HepG2 (cell line): ENCODE data around the gene DDRGK1. TPM values are rescaled to one million over a fixed set of nuclear protein-coding genes. Genes with fewer than 3 reads are reported as not detected.
A peak's percentile ranks its signal among the peaks of the same experiment; 100 is the strongest.

Source experiments
- EP300 ChIP-seq, 3 experiments: sonication (generic) in 1 of 3; formaldehyde crosslinking in 1 of 3; IDR thresholded peaks; 2 replicates each; pipeline versions ENCODE4 v1.5.1 to v1.6.1; 2011 to 2020; ENCODE audit warnings: low read depth in 2 of 3, low read length in 2 of 3, borderline replicate concordance in 1 of 3, improper control_type of control experiment in 1 of 3, mild to moderate bottlenecking in 1 of 3, missing genetic modification reagents in 1 of 3, moderate library complexity in 1 of 3
- FOSL2 ChIP-seq: sonication (generic); formaldehyde crosslinking; IDR thresholded peaks from 2 replicates; pipeline ENCODE4 v1.4.0; 2020; ENCODE audit warnings: missing genetic modification reagents
- FOXC1 ChIP-seq: sonication (generic); formaldehyde crosslinking; IDR thresholded peaks from 2 replicates; pipeline ENCODE4 v1.8.0; 2022; ENCODE audit warnings: mild to moderate bottlenecking, missing genetic modification reagents, borderline replicate concordance
- HDAC2 ChIP-seq: sonication (generic); formaldehyde crosslinking; IDR thresholded peaks from 2 replicates; pipeline ENCODE4 v1.4.0; 2020; ENCODE audit warnings: missing genetic modification reagents
- MEIS2 ChIP-seq: sonication (generic); formaldehyde crosslinking; IDR thresholded peaks from 2 replicates; pipeline ENCODE4 v1.9.0; 2021; ENCODE audit warnings: mild to moderate bottlenecking, missing genetic modification reagents
- MTA3 ChIP-seq: sonication (generic); formaldehyde crosslinking; IDR thresholded peaks from 2 replicates; pipeline ENCODE4 v1.4.0; 2020; ENCODE audit warnings: missing genetic modification reagents
- POLR2AphosphoS2 ChIP-seq: IDR thresholded peaks from 2 replicates; pipeline ENCODE4 v1.6.1; 2011; ENCODE audit warnings: low read depth, low read length, improper control_type of control experiment
- ZNF12 ChIP-seq: sonication (generic); formaldehyde crosslinking; IDR thresholded peaks from 2 replicates; pipeline ENCODE4 v1.5.0; 2020; ENCODE audit warnings: missing genetic modification reagents
- ZNF260 ChIP-seq: sonication (generic); formaldehyde crosslinking; IDR thresholded peaks from 2 replicates; pipeline ENCODE4 v1.4.0; 2020; ENCODE audit warnings: missing genetic modification reagents, low read depth, mild to moderate bottlenecking, borderline replicate concordance
- ZNF790 ChIP-seq: sonication (generic); formaldehyde crosslinking; IDR thresholded peaks from 2 replicates; pipeline ENCODE4 v1.8.0; 2022; ENCODE audit warnings: missing genetic modification reagents, mild to moderate bottlenecking, borderline replicate concordance
- ZSCAN20 ChIP-seq: sonication (generic); formaldehyde crosslinking; IDR thresholded peaks from 2 replicates; pipeline ENCODE4 v1.4.0; 2020; ENCODE audit warnings: missing genetic modification reagents, mild to moderate bottlenecking, borderline replicate concordance
- polyA plus RNA-seq, 8 experiments: library from polyadenylated mRNA; depleted of rRNA in 3 of 8; stranded (reverse) in 7 of 8; unstranded in 1 of 8; fragments of >200 nt; fragmentation: Illumina TruSeq in 4 of 8; extraction: Trizol in 4 of 8; gene quantifications; 2 replicates each; pipeline versions ENCODE4 v1.2.1 to v1.2.3, GENCODE V29; 2011 to 2016; ENCODE audit warnings: low read depth in 4 of 8, missing spikeins in 1 of 8, mixed read lengths in 1 of 8; ENCODE audit not compliant: insufficient read depth in 1 of 8
- total RNA-seq, 5 experiments: library from RNA; depleted of rRNA; stranded (reverse); fragments of >200 nt; fragmentation: Illumina TruSeq; extraction: Trizol; gene quantifications; 2 replicates each; pipeline ENCODE4 v1.2.3, GENCODE V29; 2016; ENCODE audit warnings: low read depth in 1 of 5
- TF ChIP-seq, protein P1 (sequence below), 2 experiments: sonication (generic) in 1 of 2; formaldehyde crosslinking in 1 of 2; IDR thresholded peaks; 2 replicates each; pipeline versions ENCODE4 v1.4.0 to v1.6.1; 2016 to 2020; ENCODE audit warnings: borderline replicate concordance in 1 of 2, low read depth in 1 of 2, mild to moderate bottlenecking in 1 of 2, missing genetic modification reagents in 1 of 2
- TF ChIP-seq, protein P2 (sequence below): sonication (generic); formaldehyde crosslinking; conservative IDR thresholded peaks from 2 replicates; pipeline ENCODE4 v1.4.0; 2020; ENCODE audit warnings: missing genetic modification reagents
- TF ChIP-seq, protein P3 (sequence below): sonication (generic); formaldehyde crosslinking; conservative IDR thresholded peaks from 2 replicates; pipeline ENCODE4 v1.5.0; 2020; ENCODE audit warnings: missing genetic modification reagents
- TF ChIP-seq, protein P4 (sequence below): IDR thresholded peaks from 2 replicates; pipeline ENCODE4 v1.6.1; 2016; ENCODE audit warnings: low read depth, control low read depth

DDRGK1 gene
- total and polyA plus RNA-seq, 2 of the 13 experiments (the other 11 are each of a cell fraction or from before 2014, with no cell fraction given), result 96.7 to 149 TPM

DNA sequence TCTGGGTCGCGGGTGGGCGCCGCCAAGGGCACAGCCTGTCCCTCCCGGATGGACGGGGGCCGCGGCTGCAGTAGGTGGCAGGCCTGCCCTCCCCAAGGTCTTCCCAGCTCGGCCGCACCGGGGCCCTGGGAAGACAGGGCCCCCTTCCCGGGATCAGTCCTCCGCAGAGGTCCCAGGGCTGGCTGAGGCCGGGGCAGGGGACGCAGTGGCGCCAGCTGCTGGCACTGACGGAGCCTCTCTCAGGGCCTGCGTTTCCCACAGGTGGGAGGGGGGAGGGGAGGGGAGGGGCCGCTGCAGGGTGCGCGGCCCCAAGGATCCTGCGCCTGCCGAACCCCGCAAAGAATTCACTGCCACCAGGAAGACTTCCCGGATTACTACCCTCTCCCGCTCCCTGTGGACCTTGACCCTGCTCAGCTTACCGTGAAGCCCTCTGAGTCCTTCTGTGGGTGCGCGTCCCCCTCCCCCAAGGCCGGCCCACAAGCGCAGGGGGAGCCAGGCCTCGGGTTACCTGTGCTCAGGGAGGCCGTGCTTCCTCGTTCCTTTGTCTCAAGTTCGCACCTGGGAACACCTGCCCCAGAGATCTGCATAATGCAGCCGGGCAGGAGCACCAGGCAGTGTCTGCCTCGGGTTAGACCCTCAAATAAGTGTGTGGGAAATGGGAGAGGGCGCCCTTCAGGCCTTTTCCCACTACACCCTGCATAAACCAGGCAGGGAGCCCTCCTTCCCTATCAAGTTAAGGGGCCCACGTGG is 36.2 kb downstream of the DDRGK1 start (continued):
- TF ChIP-seq, protein P1, sequence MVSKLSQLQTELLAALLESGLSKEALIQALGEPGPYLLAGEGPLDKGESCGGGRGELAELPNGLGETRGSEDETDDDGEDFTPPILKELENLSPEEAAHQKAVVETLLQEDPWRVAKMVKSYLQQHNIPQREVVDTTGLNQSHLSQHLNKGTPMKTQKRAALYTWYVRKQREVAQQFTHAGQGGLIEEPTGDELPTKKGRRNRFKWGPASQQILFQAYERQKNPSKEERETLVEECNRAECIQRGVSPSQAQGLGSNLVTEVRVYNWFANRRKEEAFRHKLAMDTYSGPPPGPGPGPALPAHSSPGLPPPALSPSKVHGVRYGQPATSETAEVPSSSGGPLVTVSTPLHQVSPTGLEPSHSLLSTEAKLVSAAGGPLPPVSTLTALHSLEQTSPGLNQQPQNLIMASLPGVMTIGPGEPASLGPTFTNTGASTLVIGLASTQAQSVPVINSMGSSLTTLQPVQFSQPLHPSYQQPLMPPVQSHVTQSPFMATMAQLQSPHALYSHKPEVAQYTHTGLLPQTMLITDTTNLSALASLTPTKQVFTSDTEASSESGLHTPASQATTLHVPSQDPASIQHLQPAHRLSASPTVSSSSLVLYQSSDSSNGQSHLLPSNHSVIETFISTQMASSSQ (IDR thresholded peaks at IDR 0.05; ENCODE audit: low read depth), result no peak
- TF ChIP-seq, protein P1 (CRISPR knock-in tag; IDR thresholded peaks at IDR 0.05; ENCODE audit: borderline replicate concordance), result peak; percentile 55; the same call in 1 of the 2 replicates
- TF ChIP-seq MTA3 (CRISPR knock-in tag) (no peak), ZNF790 (0 out of 2 replicates have a peak, but pooled peaks have one; percentile 60), ZSCAN20 (CRISPR knock-in tag) (no peak), FOSL2 (CRISPR knock-in tag) (peak; percentile 49; the same call in 1 of the 2 replicates), HDAC2 (CRISPR knock-in tag) (peak; percentile 89), POLR2AphosphoS2 (no peak; the same call in 1 of the 2 replicates), ZNF260 (no peak), ZNF12 (CRISPR knock-in tag) (peak; percentile 59; the same call in 1 of the 2 replicates), EP300 (IDR thresholded peaks at IDR 0.05; ENCODE audit: low read depth in 2 of 2, low read length in 2 of 2) (peak in 1 of 2 experiments; percentile 51; a peak in 2 of 4 replicates), EP300 (CRISPR knock-in tag; IDR thresholded peaks at IDR 0.05; ENCODE audit: borderline replicate concordance) (0 out of 2 replicates have a peak, but pooled peaks have one; percentile 50), MEIS2 (CRISPR knock-in tag) (0 out of 2 replicates have a peak, but pooled peaks have one; percentile 51), FOXC1 (CRISPR knock-in tag) (peak; percentile 97)
- TF ChIP-seq, protein P2, sequence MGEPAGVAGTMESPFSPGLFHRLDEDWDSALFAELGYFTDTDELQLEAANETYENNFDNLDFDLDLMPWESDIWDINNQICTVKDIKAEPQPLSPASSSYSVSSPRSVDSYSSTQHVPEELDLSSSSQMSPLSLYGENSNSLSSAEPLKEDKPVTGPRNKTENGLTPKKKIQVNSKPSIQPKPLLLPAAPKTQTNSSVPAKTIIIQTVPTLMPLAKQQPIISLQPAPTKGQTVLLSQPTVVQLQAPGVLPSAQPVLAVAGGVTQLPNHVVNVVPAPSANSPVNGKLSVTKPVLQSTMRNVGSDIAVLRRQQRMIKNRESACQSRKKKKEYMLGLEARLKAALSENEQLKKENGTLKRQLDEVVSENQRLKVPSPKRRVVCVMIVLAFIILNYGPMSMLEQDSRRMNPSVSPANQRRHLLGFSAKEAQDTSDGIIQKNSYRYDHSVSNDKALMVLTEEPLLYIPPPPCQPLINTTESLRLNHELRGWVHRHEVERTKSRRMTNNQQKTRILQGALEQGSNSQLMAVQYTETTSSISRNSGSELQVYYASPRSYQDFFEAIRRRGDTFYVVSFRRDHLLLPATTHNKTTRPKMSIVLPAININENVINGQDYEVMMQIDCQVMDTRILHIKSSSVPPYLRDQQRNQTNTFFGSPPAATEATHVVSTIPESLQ (CRISPR knock-in tag), result peak; percentile 36; the same call in 1 of the 2 replicates
- TF ChIP-seq, protein P3, sequence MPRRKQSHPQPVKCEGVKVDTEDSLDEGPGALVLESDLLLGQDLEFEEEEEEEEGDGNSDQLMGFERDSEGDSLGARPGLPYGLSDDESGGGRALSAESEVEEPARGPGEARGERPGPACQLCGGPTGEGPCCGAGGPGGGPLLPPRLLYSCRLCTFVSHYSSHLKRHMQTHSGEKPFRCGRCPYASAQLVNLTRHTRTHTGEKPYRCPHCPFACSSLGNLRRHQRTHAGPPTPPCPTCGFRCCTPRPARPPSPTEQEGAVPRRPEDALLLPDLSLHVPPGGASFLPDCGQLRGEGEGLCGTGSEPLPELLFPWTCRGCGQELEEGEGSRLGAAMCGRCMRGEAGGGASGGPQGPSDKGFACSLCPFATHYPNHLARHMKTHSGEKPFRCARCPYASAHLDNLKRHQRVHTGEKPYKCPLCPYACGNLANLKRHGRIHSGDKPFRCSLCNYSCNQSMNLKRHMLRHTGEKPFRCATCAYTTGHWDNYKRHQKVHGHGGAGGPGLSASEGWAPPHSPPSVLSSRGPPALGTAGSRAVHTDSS (CRISPR knock-in tag), result no peak
- TF ChIP-seq, protein P4, sequence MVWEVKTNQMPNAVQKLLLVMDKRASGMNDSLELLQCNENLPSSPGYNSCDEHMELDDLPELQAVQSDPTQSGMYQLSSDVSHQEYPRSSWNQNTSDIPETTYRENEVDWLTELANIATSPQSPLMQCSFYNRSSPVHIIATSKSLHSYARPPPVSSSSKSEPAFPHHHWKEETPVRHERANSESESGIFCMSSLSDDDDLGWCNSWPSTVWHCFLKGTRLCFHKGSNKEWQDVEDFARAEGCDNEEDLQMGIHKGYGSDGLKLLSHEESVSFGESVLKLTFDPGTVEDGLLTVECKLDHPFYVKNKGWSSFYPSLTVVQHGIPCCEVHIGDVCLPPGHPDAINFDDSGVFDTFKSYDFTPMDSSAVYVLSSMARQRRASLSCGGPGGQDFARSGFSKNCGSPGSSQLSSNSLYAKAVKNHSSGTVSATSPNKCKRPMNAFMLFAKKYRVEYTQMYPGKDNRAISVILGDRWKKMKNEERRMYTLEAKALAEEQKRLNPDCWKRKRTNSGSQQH (CRISPR knock-in tag), result no peak
